Measurements from ENCODE around the gene PHF20.

PHF20 gene

GRCh38 chr20:35963878-35964277, 192.1 kb downstream of the PHF20 start:
- H3K4me3 ChIP-seq (ENCODE audit: low read depth, low read length): no peak overlapping the region
- DNase-seq (ENCODE audit: low read depth): no peak
- no peak for TF ChIP-seq CTCF (IDR thresholded peaks at IDR 0.05; ENCODE audit: low read depth, low read length, missing control alignments)

- no peak within 1 kb of the TSS for H3K4me3 ChIP-seq (ENCODE audit: low read depth, low read length)
- no peak for TF ChIP-seq CTCF (IDR thresholded peaks at IDR 0.05; ENCODE audit: low read depth, low read length, missing control alignments)
- no peak for DNase-seq (ENCODE audit: low read depth)
Observed at GRCh38 chr20:35967979-35968640, 196.3 kb downstream of the PHF20 start, which contains the start of gene CNBD2. TSS of gene CNBD2 (plus strand) at chr20:35968590. CDS start at chr20:35968763, 173 bp downstream.

GRCh38 chr20:35968930-35969329, 197.1 kb downstream of the PHF20 start:
- TF ChIP-seq CTCF (IDR thresholded peaks at IDR 0.05; ENCODE audit: low read depth, low read length, missing control alignments): no peak
- no peak for DNase-seq (ENCODE audit: low read depth)
- H3K4me3 ChIP-seq (ENCODE audit: low read depth, low read length): no peak overlapping the region

GRCh38 chr20:35971981-35972380, 200.2 kb downstream of the PHF20 start:
- no peak overlapping the region for H3K4me3 ChIP-seq (ENCODE audit: low read depth, low read length)
- DNase-seq (ENCODE audit: low read depth): no peak
- TF ChIP-seq CTCF (IDR thresholded peaks at IDR 0.05; ENCODE audit: low read depth, low read length, missing control alignments): no peak

GRCh38 chr20:35972462-35972861, 200.6 kb downstream of the PHF20 start:
- DNase-seq (ENCODE audit: low read depth): no peak
- TF ChIP-seq CTCF (IDR thresholded peaks at IDR 0.05; ENCODE audit: low read depth, low read length, missing control alignments): no peak
- H3K4me3 ChIP-seq (ENCODE audit: low read depth, low read length): no peak overlapping the region

GRCh38 chr20:35974256-35974655, 202.4 kb downstream of the PHF20 start:
- no peak for TF ChIP-seq CTCF (IDR thresholded peaks at IDR 0.05; ENCODE audit: low read depth, low read length, missing control alignments)
- no peak for DNase-seq (ENCODE audit: low read depth)
- no peak overlapping the region for H3K4me3 ChIP-seq (ENCODE audit: low read depth, low read length)

Data from GM12864 (cell line).